Cardiac muscle cell (in vitro differentiated cells and primary cell): ENCODE results near the gene CPNE4. TPM values are rescaled to one million over a fixed set of nuclear protein-coding genes. Genes with fewer than 3 reads are reported as not detected.

Source experiments
- DNase-seq, 2 donors: peaks; one replicate each; pipeline versions ENCODE4 v3.0.0 to v3.0.0-alpha.2; 2010 to 2017; ENCODE audit warnings: low read depth in 1 of 2, low spot score in 1 of 2
- H3K27ac ChIP-seq: fragments of 200-600 bp; sonication (generic); 2 replicates; pipeline ENCODE4 v1.5.1; 2016
- H3K27me3 ChIP-seq: fragments of 200-600 bp; sonication (generic); 2 replicates; pipeline ENCODE4 v1.6.0; 2016; ENCODE audit warnings: control low read depth
- H3K36me3 ChIP-seq: fragments of 200-600 bp; sonication (generic); 2 replicates; pipeline ENCODE4 v1.5.1; 2016; ENCODE audit warnings: control low read depth
- H3K4me1 ChIP-seq: fragments of 200-600 bp; sonication (generic); 2 replicates; pipeline ENCODE4 v1.8.1; 2017; ENCODE audit warnings: low read depth, mild to moderate bottlenecking, mixed run types
- H3K4me3 ChIP-seq: fragments of 200-600 bp; sonication (generic); 2 replicates; pipeline ENCODE4 v1.5.1; 2016; ENCODE audit warnings: mild to moderate bottlenecking
- H3K9me3 ChIP-seq: fragments of 200-600 bp; sonication (generic); 2 replicates; pipeline ENCODE4 v1.5.1; 2017; ENCODE audit warnings: low read depth, mild to moderate bottlenecking, control low read depth
- CTCF ChIP-seq: IDR thresholded peaks from 2 replicates; pipeline ENCODE4 v1.5.1; 2012; ENCODE audit warnings: low read depth, mild to moderate bottlenecking, low read length
- polyA plus RNA-seq: library from polyadenylated mRNA; unstranded; fragments of >200 nt; fragmentation: Nextera tagmentation; extraction: Ambion mirVana; gene quantifications from 2 replicates; pipeline ENCODE4 v1.2.1, GENCODE V29; 2016
- total RNA-seq: library from RNA; depleted of rRNA; stranded (reverse); fragments of >200 nt; gene quantifications from 2 replicates; pipeline ENCODE4 v1.2.3, GENCODE V29; 2016

CPNE4 gene
- total and polyA plus RNA-seq, 2 experiments from 2014 or later = 3.3 to 7.6 TPM

GRCh38 chr3:131917006-131917405, 117.8 kb downstream of the CPNE4 start:
- H3K27me3 ChIP-seq = no peaks in the 10 kb centered on the region
- DNase-seq = no peak
- H3K27ac ChIP-seq = no peak overlapping the region
- H3K4me1 ChIP-seq = no peaks in the 10 kb centered on the region
- no peaks in the 10 kb centered on the region for H3K36me3 ChIP-seq
- H3K4me3 ChIP-seq = no peak overlapping the region
- no peaks in the 10 kb centered on the region for H3K9me3 ChIP-seq
- TF ChIP-seq CTCF = no peak

- TF ChIP-seq CTCF = no peak
- Histone ChIP-seq H3K27me3 (no peaks in the 10 kb centered on the region), H3K4me3 (no peak overlapping the region), H3K9me3 (no peaks in the 10 kb centered on the region), H3K27ac (no peak overlapping the region), H3K4me1 (no peaks in the 10 kb centered on the region), H3K36me3 (no peaks in the 10 kb centered on the region)
- no peak for DNase-seq
These were observed 120.6 kb downstream of the CPNE4 start for GRCh38 chr3:131914090-131914691.

- Histone ChIP-seq H3K36me3 (no peaks in the 10 kb centered on the region), H3K4me1 (no peaks in the 10 kb centered on the region), H3K27me3 (no peaks in the 10 kb centered on the region), H3K9me3 (no peaks in the 10 kb centered on the region), H3K4me3 (no peak overlapping the region), H3K27ac (no peak overlapping the region)
- DNase-seq = no peak
- TF ChIP-seq CTCF = no peak
These were observed 122.6 kb downstream of the CPNE4 start for GRCh38 chr3:131912255-131912654.

GRCh38 chr3:131907796-131908195, 127.0 kb downstream of the CPNE4 start:
- H3K9me3 ChIP-seq = no peaks in the 10 kb centered on the region
- H3K27ac ChIP-seq = no peak overlapping the region
- no peaks in the 10 kb centered on the region for H3K36me3 ChIP-seq
- no peaks in the 10 kb centered on the region for H3K27me3 ChIP-seq
- H3K4me1 ChIP-seq = no peaks in the 10 kb centered on the region
- no peak overlapping the region for H3K4me3 ChIP-seq
- DNase-seq = peak; percentile 3 to 40
- no peak for TF ChIP-seq CTCF

GRCh38 chr3:131903988-131904415, 130.8 kb downstream of the CPNE4 start:
- Histone ChIP-seq H3K4me1 (no peaks in the 10 kb centered on the region), H3K27me3 (no peaks in the 10 kb centered on the region), H3K36me3 (no peaks in the 10 kb centered on the region), H3K4me3 (no peak overlapping the region), H3K9me3 (no peaks in the 10 kb centered on the region), H3K27ac (no peak overlapping the region)
- peak in 1 of 2 donors; percentile 95 for DNase-seq
- TF ChIP-seq CTCF = no peak
